Activated gamma-delta T cell treated with anti-CD3 and anti-CD28 coated beads, Interleukin-2, amount 50 U/mL, for 16 hours (primary cell): ENCODE measurements around the gene IL31RA.
"Not testable (repeated sequence)": the region's sequence is repeated elsewhere in the genome, so short reads cannot be mapped to it uniquely, and the experiment has no call there.

ENCODE experiments used
- DNase-seq: peaks from one replicate; pipeline ENCODE4 v3.0.0-alpha.2; 2020; ENCODE audit warnings: low read depth

IL31RA gene

GRCh38 chr5:55926476-55926875 is 75.3 kb downstream of the IL31RA start:
- DNase-seq = no peak

GRCh38 chr5:55927861-55928655 is 76.9 kb downstream of the IL31RA start:
- no peak for DNase-seq

GRCh38 chr5:55929020-55929799 is 78.1 kb downstream of the IL31RA start:
- no peak for DNase-seq

GRCh38 chr5:55932700-55933099 is 81.5 kb downstream of the IL31RA start:
- no peak for DNase-seq

GRCh38 chr5:55933377-55934114 is 82.4 kb downstream of the IL31RA start:
- DNase-seq = no peak

GRCh38 chr5:55934115-55934613 is 83.0 kb downstream of the IL31RA start:
- DNase-seq = no peak

GRCh38 chr5:55934720-55935119 is 83.6 kb downstream of the IL31RA start:
- DNase-seq = no peak

GRCh38 chr5:55935371-55935770 is 84.2 kb downstream of the IL31RA start:
- DNase-seq = no peak

- peak; percentile 62 for DNase-seq
Measured at GRCh38 chr5:55936100-55936693, 85.0 kb downstream of the IL31RA start.

GRCh38 chr5:55937598-55937997 is 86.4 kb downstream of the IL31RA start:
- DNase-seq = not testable (repeated sequence)

- DNase-seq = not testable (repeated sequence)
Measured at GRCh38 chr5:55941154-55941553, 90.0 kb downstream of the IL31RA start.

GRCh38 chr5:55959208-55959607 is 108.1 kb downstream of the IL31RA start:
- no peak for DNase-seq

GRCh38 chr5:55960779-55961178 is 109.6 kb downstream of the IL31RA start:
- DNase-seq = no peak

GRCh38 chr5:55965525-55965924 is 114.4 kb downstream of the IL31RA start:
- no peak for DNase-seq

GRCh38 chr5:55966284-55966683 is 115.1 kb downstream of the IL31RA start:
- no peak for DNase-seq

GRCh38 chr5:55969956-55970355 is 118.8 kb downstream of the IL31RA start:
- no peak for DNase-seq
